Measurements from ENCODE around the gene ADGRL3. TPM values are rescaled to one million over a fixed set of nuclear protein-coding genes. Genes with fewer than 3 reads are reported as not detected.
"Not testable (repeated sequence)": the region's sequence is repeated elsewhere in the genome, so short reads cannot be mapped to it uniquely, and the experiment has no call there.

Gene ADGRL3
- total RNA-seq, 2 experiments from 2014 or later, result not detected

DNA sequence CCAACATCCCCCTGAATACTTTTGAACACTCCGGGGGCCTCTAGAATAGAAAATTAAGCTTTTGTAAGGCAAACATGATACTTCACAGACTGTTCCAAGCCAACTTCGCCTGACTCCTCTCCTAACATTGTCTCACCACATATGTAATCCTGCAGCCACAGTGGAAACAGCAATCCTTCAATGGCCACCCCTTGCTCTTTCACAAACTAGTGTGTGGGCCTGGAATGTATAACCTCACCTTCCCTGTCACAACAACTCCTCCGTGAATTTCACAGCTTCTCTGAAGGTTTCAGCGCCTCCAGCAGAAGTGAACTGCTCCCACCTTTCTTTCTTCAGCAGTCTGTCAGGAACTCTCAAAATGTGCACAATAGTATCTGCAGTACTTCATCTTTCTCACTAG, 185.1 kb downstream of the ADGRL3 start:
- Histone ChIP-seq H3K9me2 (ENCODE audit: insufficient read depth, low read length) (no peaks in the 10 kb centered on the region), H3K79me2 (ENCODE audit: insufficient read depth, low read depth, low read length) (no peaks in the 10 kb centered on the region), H3K36me3 (ENCODE audit: insufficient read depth, low read length) (no peaks in the 10 kb centered on the region), H3K4me3 (ENCODE audit: low read depth, low read length, poor library complexity, severe bottlenecking) (no peak overlapping the region), H3K9me3 (ENCODE audit: low read length) (no peaks in the 10 kb centered on the region), H4K20me1 (ENCODE audit: insufficient read depth, low read length) (no peaks in the 10 kb centered on the region), H3K4me1 (ENCODE audit: insufficient read depth, low read length, poor library complexity, severe bottlenecking) (no peaks in the 10 kb centered on the region), H3K4me2 (ENCODE audit: low read length) (no peak overlapping the region), H2AFZ (ENCODE audit: low read length) (no peak overlapping the region), H3K27ac (ENCODE audit: low read depth, low read length, poor library complexity, severe bottlenecking) (no peak overlapping the region)
- no TSS peak for BruUV-seq (replicated peaks)
- no peak for TF ChIP-seq EZH2phosphoT487 (IDR thresholded peaks at IDR 0.05; ENCODE audit: borderline replicate concordance, low read depth, low read length)
- TF ChIP-seq, protein P1, sequence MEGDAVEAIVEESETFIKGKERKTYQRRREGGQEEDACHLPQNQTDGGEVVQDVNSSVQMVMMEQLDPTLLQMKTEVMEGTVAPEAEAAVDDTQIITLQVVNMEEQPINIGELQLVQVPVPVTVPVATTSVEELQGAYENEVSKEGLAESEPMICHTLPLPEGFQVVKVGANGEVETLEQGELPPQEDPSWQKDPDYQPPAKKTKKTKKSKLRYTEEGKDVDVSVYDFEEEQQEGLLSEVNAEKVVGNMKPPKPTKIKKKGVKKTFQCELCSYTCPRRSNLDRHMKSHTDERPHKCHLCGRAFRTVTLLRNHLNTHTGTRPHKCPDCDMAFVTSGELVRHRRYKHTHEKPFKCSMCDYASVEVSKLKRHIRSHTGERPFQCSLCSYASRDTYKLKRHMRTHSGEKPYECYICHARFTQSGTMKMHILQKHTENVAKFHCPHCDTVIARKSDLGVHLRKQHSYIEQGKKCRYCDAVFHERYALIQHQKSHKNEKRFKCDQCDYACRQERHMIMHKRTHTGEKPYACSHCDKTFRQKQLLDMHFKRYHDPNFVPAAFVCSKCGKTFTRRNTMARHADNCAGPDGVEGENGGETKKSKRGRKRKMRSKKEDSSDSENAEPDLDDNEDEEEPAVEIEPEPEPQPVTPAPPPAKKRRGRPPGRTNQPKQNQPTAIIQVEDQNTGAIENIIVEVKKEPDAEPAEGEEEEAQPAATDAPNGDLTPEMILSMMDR (conservative IDR thresholded peaks at IDR 0.05; ENCODE audit: low read length), result no peak
- DNase-seq (ENCODE audit: low spot score), result no peak
- POLR2A ChIA-PET, result no interaction called here
- CTCF ChIA-PET (ENCODE audit: unreplicated experiment), result no interaction called here
- intact Hi-C loops (cut with micrococcal nuclease; ENCODE audit: unreplicated experiment), result no loop called here

DNA sequence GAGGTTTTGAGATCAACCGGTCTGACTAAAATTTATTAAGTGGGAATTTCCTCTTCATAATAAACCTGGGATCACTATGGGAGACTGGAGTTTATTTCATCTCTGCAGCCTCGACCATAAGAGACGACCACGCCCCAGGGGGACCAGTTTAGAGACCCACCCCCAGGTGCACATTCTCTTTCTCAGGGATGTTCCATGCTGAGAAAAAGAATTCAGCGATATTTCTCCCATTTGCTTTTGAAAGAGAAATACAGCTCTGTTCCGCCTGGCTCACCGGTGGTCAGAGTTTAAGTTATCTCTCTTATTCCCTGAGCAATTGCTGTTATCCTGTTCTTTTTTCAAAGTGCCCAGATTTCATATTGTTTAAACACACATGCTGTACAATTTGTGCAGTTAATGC, 187.2 kb downstream of the ADGRL3 start:
- H3K4me2 ChIP-seq (ENCODE audit: low read length); H4K20me1 ChIP-seq (ENCODE audit: insufficient read depth, low read length); H3K9me3 ChIP-seq (ENCODE audit: low read length); H3K9me2 ChIP-seq (ENCODE audit: insufficient read depth, low read length); H3K4me1 ChIP-seq (ENCODE audit: insufficient read depth, low read length, poor library complexity, severe bottlenecking); CTCF ChIA-PET (ENCODE audit: unreplicated experiment); H2AFZ ChIP-seq (ENCODE audit: low read length); H3K79me2 ChIP-seq (ENCODE audit: insufficient read depth, low read depth, low read length); intact Hi-C loops (cut with micrococcal nuclease; ENCODE audit: unreplicated experiment); DNase-seq (ENCODE audit: low spot score); H3K36me3 ChIP-seq (ENCODE audit: insufficient read depth, low read length); POLR2A ChIA-PET; BruUV-seq (replicated peaks); H3K4me3 ChIP-seq (ENCODE audit: low read depth, low read length, poor library complexity, severe bottlenecking); H3K27ac ChIP-seq (ENCODE audit: low read depth, low read length, poor library complexity, severe bottlenecking): not testable (repeated sequence)

DNA sequence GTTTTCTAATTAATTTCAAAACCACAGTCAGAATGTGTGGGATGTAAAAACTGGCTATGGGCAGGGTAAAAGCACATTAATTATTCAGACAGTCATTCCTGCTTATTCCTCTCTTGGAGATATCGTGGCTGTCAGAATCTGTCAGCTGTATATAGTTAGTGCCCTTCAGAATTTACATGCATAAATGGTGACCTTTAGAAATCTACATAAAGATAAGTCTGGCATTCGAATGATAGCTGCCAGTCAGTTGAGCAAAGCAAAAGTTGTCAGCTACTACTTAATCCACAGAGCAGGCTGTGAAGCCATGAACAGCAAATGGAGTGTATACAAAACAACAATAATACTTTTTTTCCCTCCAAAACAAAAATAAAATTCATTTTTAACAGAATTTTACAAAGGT, 189.5 kb downstream of the ADGRL3 start:
- Histone ChIP-seq H2AFZ (ENCODE audit: low read length) (no peak overlapping the region), H3K4me2 (ENCODE audit: low read length) (no peak overlapping the region), H3K9me3 (ENCODE audit: low read length) (no peaks in the 10 kb centered on the region), H3K4me3 (ENCODE audit: low read depth, low read length, poor library complexity, severe bottlenecking) (no peak overlapping the region), H4K20me1 (ENCODE audit: insufficient read depth, low read length) (no peaks in the 10 kb centered on the region), H3K4me1 (ENCODE audit: insufficient read depth, low read length, poor library complexity, severe bottlenecking) (no peaks in the 10 kb centered on the region), H3K9me2 (ENCODE audit: insufficient read depth, low read length) (no peaks in the 10 kb centered on the region), H3K36me3 (ENCODE audit: insufficient read depth, low read length) (no peaks in the 10 kb centered on the region), H3K79me2 (ENCODE audit: insufficient read depth, low read depth, low read length) (no peaks in the 10 kb centered on the region), H3K27ac (ENCODE audit: low read depth, low read length, poor library complexity, severe bottlenecking) (no peak overlapping the region)
- POLR2A ChIA-PET, result no interaction called here
- DNase-seq (ENCODE audit: low spot score), result no peak
- no peak for TF ChIP-seq EZH2phosphoT487 (IDR thresholded peaks at IDR 0.05; ENCODE audit: borderline replicate concordance, low read depth, low read length)
- TF ChIP-seq, protein P1 (conservative IDR thresholded peaks at IDR 0.05; ENCODE audit: low read length), result no peak
- BruUV-seq (replicated peaks), result no TSS peak
- intact Hi-C loops (cut with micrococcal nuclease; ENCODE audit: unreplicated experiment), result no loop called here
- CTCF ChIA-PET (ENCODE audit: unreplicated experiment), result no interaction called here

Data from OCI-LY7 (cell line).